Mesenchymal stem cell (in vitro differentiated cells and primary cell): ENCODE measurements around the gene CCDC188.

ENCODE experiments used
- DNase-seq: peaks from one replicate; pipeline ENCODE4 v3.0.0-alpha.2; 2013
- H2AFZ ChIP-seq: one replicate; pipeline ENCODE4 v1.6.1; 2013; ENCODE audit warnings: low read depth, mild to moderate bottlenecking, control low read depth, inconsistent platforms, low read length, moderate library complexity
- H2AK5ac ChIP-seq: 2 replicates; pipeline ENCODE4 v1.6.1; 2013; ENCODE audit warnings: low read length, moderate library complexity, mild to moderate bottlenecking, inconsistent platforms; ENCODE audit not compliant: severe bottlenecking
- H2BK120ac ChIP-seq: one replicate; pipeline ENCODE4 v1.6.1; 2013; ENCODE audit warnings: low read depth, mild to moderate bottlenecking, inconsistent platforms, low read length, moderate library complexity
- H2BK12ac ChIP-seq, 2 experiments: one replicate each; pipeline ENCODE4 v1.6.1; 2013; ENCODE audit warnings: inconsistent platforms in 2 of 2, low read length in 2 of 2, mild to moderate bottlenecking in 2 of 2, moderate library complexity in 2 of 2, control low read depth in 1 of 2
- H2BK15ac ChIP-seq: one replicate; pipeline ENCODE4 v1.6.1; 2013; ENCODE audit warnings: mild to moderate bottlenecking, low read depth, inconsistent platforms; ENCODE audit not compliant: poor library complexity, severe bottlenecking
- H2BK5ac ChIP-seq: 2 replicates; pipeline ENCODE4 v1.6.1; 2013; ENCODE audit warnings: low read depth, mild to moderate bottlenecking, low read length, control low read depth, inconsistent platforms; ENCODE audit not compliant: poor library complexity, severe bottlenecking
- H3K14ac ChIP-seq, 2 experiments: one replicate each; pipeline ENCODE4 v1.6.1; 2013; ENCODE audit warnings: inconsistent platforms in 2 of 2, low read length in 2 of 2, control low read depth in 1 of 2, mild to moderate bottlenecking in 1 of 2, moderate library complexity in 1 of 2
- H3K18ac ChIP-seq, 2 experiments: one replicate each; pipeline ENCODE4 v1.6.1; 2013; ENCODE audit warnings: inconsistent platforms in 2 of 2, low read length in 2 of 2, control low read depth in 1 of 2, low read depth in 1 of 2, mild to moderate bottlenecking in 1 of 2
- H3K23ac ChIP-seq, 2 experiments: one replicate each; pipeline ENCODE4 v1.6.1; 2013; ENCODE audit warnings: inconsistent platforms in 2 of 2, low read length in 2 of 2, mild to moderate bottlenecking in 2 of 2, moderate library complexity in 2 of 2, control low read depth in 1 of 2
- H3K27ac ChIP-seq: 2 replicates; pipeline ENCODE4 v1.5.1; 2013; ENCODE audit warnings: mild to moderate bottlenecking, moderate library complexity, low read length, control low read depth, inconsistent platforms; ENCODE audit not compliant: poor library complexity, severe bottlenecking
- H3K27me3 ChIP-seq, 2 experiments: 2 replicates each; pipeline versions ENCODE4 v1.6.1 to v1.7.0; 2013; ENCODE audit warnings: low read length in 2 of 2, mild to moderate bottlenecking in 2 of 2, moderate library complexity in 2 of 2, control low read depth in 1 of 2, inconsistent platforms in 1 of 2; ENCODE audit not compliant: control insufficient read depth in 1 of 2, insufficient read depth in 1 of 2
- H3K36me3 ChIP-seq, 2 experiments: 2 replicates each; pipeline versions ENCODE4 v1.6.1 to v1.7.0; 2013; ENCODE audit warnings: low read length in 2 of 2, control low read depth in 1 of 2, inconsistent platforms in 1 of 2, low read depth in 1 of 2, mild to moderate bottlenecking in 1 of 2; ENCODE audit not compliant: insufficient read depth in 2 of 2, control insufficient read depth in 1 of 2
- H3K4ac ChIP-seq, 2 experiments: one replicate each; pipeline ENCODE4 v1.6.1; 2013; ENCODE audit warnings: inconsistent platforms in 2 of 2, low read length in 2 of 2, mild to moderate bottlenecking in 2 of 2, moderate library complexity in 2 of 2, control low read depth in 1 of 2, low read depth in 1 of 2
- H3K4me1 ChIP-seq: 2 replicates; pipeline ENCODE4 v1.6.1; 2013; ENCODE audit warnings: low read depth, low read length, control low read depth; ENCODE audit not compliant: control insufficient read depth, insufficient read depth
- H3K4me2 ChIP-seq: 2 replicates; pipeline ENCODE4 v1.6.1; 2013; ENCODE audit warnings: low read length, mild to moderate bottlenecking, inconsistent platforms; ENCODE audit not compliant: poor library complexity, severe bottlenecking
- H3K4me3 ChIP-seq, 2 experiments: 2 replicates each; pipeline versions ENCODE4 v1.5.1 to v1.7.0; 2013; ENCODE audit warnings: low read length in 2 of 2, mild to moderate bottlenecking in 2 of 2, control low read depth in 1 of 2, low read depth in 1 of 2; ENCODE audit not compliant: insufficient read depth in 1 of 2
- H3K79me1 ChIP-seq: replicated peaks from 2 replicates; pipeline ENCODE4 v1.6.1; 2013; ENCODE audit warnings: mild to moderate bottlenecking, control low read depth, low read length, inconsistent platforms; ENCODE audit not compliant: poor library complexity, severe bottlenecking
- H3K9ac ChIP-seq: 2 replicates; pipeline ENCODE4 v1.7.0; 2013; ENCODE audit warnings: mild to moderate bottlenecking, low read length, moderate library complexity
- H3K9me3 ChIP-seq: 2 replicates; pipeline ENCODE4 v1.7.0; 2013; ENCODE audit warnings: mild to moderate bottlenecking, low read length; ENCODE audit not compliant: control insufficient read depth
- H4K8ac ChIP-seq: one replicate; pipeline ENCODE4 v1.6.1; 2013; ENCODE audit warnings: inconsistent platforms, mild to moderate bottlenecking, low read length, moderate library complexity
- H4K91ac ChIP-seq: one replicate; pipeline ENCODE4 v1.6.1; 2013; ENCODE audit warnings: mild to moderate bottlenecking, low read length, inconsistent platforms
- WGBS: methylation state at CpG from one replicate; pipeline ENCODE4 v1.1.7; 2013; ENCODE audit warnings: mixed read lengths; 5-methylcytosine and 5-hydroxymethylcytosine counted together

CCDC188 gene

DNA sequence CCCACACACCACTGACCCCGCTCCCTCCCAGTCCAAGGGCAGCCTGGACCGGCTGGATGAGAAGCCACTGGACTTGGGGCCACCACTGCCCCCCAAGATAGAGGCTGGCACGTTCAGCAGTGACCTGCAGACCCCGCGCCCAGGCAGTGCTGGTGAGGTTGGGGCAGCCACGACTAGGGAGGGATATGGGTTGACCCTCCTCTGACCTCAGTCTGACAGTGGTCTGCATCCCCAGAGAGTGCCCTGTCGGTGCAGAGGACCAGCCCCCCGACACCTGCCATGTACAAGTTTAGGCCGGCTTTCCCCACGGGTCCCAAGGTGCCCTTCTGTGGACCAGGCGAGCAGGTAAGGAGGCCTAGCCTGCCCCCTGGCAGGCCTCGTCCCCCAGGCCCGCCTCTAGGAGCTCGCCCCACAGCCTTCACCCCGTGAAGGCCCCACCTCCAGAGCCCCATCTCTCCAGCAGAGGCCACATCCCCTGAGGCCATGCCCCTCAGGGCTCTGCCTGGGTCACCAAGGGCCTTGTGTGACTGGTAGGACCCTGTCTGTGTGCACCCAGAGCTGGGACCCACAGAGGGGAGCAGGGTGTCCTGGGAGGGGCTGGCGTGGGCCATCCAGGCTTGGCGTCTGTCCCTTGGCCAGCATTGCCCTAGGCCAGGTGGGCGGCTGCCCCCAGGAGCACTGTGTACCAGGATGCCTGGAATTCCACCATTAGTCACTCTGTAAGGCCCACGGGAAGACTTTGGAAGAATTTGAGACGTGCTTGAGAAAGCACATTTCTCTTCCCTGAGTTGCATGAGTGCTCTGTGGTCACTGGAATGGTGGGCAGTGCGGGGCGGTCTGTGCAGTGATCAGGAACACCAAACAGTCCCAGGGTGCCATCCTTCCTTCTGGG, 9.4 kb downstream of the CCDC188 start:
- H2AFZ ChIP-seq = no peak overlapping the region
- H3K79me1 ChIP-seq = peaks cover 44% of the 10 kb centered on the region
- DNase-seq = peak; percentile 49
- peak overlapping the region in 1 of 2 experiments; percentile 44 for H3K14ac ChIP-seq
- no peak overlapping the region for H3K4ac ChIP-seq
- H3K4me1 ChIP-seq = peaks cover 53% of the 10 kb centered on the region
- peak overlapping the region; percentile 39 for H2BK5ac ChIP-seq
- H4K91ac ChIP-seq = no peak overlapping the region
- no peak overlapping the region for H3K4me2 ChIP-seq
- peaks cover 18 to 68% of the 10 kb centered on the region in 2 experiments for H3K36me3 ChIP-seq
- no peak overlapping the region for H4K8ac ChIP-seq
- H3K27ac ChIP-seq = peak overlapping the region; percentile 82
- peak overlapping the region; percentile 37 for H2AK5ac ChIP-seq
- no peaks in the 10 kb centered on the region for H3K27me3 ChIP-seq
- H3K23ac ChIP-seq = no peak overlapping the region
- no peak overlapping the region for H2BK12ac ChIP-seq
- peak overlapping the region; percentile 45 for H3K9ac ChIP-seq
- H2BK120ac ChIP-seq = no peak overlapping the region
- H2BK15ac ChIP-seq = no peak overlapping the region
- H3K4me3 ChIP-seq = no peak overlapping the region
- H3K18ac ChIP-seq = peak overlapping the region in 1 of 2 experiments; percentile 11
- no peaks in the 10 kb centered on the region for H3K9me3 ChIP-seq
- 83% methylated on average over 22 of the region's 22 CpGs for WGBS

GRCh38 chr22:20140521-20140964, 10.3 kb downstream of the CCDC188 start:
- Histone ChIP-seq H2BK5ac (no peak overlapping the region), H2AFZ (no peak overlapping the region), H3K14ac (no peak overlapping the region), H3K9me3 (no peaks in the 10 kb centered on the region), H3K23ac (no peak overlapping the region), H4K91ac (no peak overlapping the region), H2AK5ac (peak overlapping the region; percentile 37), H3K79me1 (peaks cover 45% of the 10 kb centered on the region), H3K4ac (peak overlapping the region in 1 of 2 experiments; percentile 25), H3K4me3 (no peak overlapping the region), H3K27ac (no peak overlapping the region), H3K27me3 (no peaks in the 10 kb centered on the region), H2BK120ac (no peak overlapping the region), H3K4me1 (peaks cover 59% of the 10 kb centered on the region), H4K8ac (no peak overlapping the region), H3K4me2 (no peak overlapping the region), H3K36me3 (peaks cover 16 to 69% of the 10 kb centered on the region in 2 experiments), H2BK15ac (no peak overlapping the region), H3K9ac (no peak overlapping the region), H2BK12ac (no peak overlapping the region), H3K18ac (no peak overlapping the region)
- 96% methylated on average over 16 of the region's 17 CpGs for WGBS
- no peak for DNase-seq

DNA sequence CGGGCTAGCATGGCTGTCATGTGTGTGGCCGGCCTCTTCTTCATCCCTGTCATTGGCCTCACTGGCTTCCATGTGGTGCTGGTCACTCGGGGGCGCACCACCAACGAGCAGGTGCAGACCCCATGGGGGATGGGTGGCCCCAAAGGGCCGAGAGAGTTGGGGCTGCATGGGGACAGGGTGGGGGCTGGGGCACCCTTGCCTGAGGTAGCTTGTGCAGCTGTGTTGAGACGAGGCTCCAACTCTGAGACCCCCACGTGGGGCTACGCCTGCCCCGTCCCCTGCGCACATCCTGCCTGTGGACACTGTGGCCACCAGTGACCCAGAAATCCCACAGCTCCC, 10.8 kb downstream of the CCDC188 start:
- Histone ChIP-seq H3K4me1 (peaks cover 63% of the 10 kb centered on the region), H2BK12ac (no peak overlapping the region), H4K91ac (no peak overlapping the region), H3K27ac (no peak overlapping the region), H3K14ac (no peak overlapping the region), H3K9ac (no peak overlapping the region), H3K4ac (peak overlapping the region in 1 of 2 experiments; percentile 25), H4K8ac (no peak overlapping the region), H2AK5ac (peak overlapping the region; percentile 50), H3K36me3 (peaks cover 14 to 69% of the 10 kb centered on the region in 2 experiments), H2AFZ (no peak overlapping the region), H2BK5ac (no peak overlapping the region), H3K79me1 (peaks cover 45% of the 10 kb centered on the region), H3K18ac (no peak overlapping the region), H3K9me3 (no peaks in the 10 kb centered on the region), H3K4me3 (no peak overlapping the region), H3K4me2 (no peak overlapping the region), H2BK15ac (no peak overlapping the region), H3K23ac (no peak overlapping the region), H3K27me3 (no peaks in the 10 kb centered on the region), H2BK120ac (no peak overlapping the region)
- WGBS = 96% methylated on average over 11 of the region's 11 CpGs
- DNase-seq = no peak

DNA sequence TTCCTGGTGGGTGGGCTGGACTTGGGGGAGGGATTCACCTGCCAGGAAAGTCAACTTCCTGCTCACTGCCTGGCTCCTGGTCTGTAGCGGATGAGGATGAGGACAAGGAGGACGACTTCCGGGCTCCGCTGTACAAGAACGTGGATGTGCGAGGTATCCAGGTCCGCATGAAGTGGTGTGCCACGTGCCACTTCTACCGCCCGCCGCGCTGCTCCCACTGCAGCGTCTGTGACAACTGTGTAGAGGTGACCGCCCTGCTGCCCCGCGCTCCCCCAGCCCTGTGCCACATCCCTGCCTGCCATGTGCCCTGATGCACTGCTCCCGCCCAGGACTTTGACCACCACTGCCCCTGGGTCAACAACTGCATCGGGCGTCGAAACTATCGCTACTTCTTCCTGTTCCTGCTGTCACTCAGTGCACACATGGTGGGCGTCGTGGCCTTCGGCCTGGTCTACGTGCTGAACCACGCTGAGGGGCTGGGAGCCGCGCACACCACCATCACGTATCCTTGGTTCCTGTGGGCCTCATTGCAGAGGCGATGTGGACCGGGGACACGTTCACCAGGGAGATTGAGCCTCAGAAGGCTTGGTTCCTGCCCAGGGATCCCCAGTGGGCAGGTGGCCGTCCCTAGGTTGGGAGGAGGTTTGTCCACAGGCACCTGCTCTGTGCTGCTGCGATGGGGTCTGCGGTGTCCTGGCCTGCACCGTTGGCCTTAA, 11.3 kb downstream of the CCDC188 start:
- DNase-seq = no peak
- no peak overlapping the region for H3K9ac ChIP-seq
- H3K4me3 ChIP-seq = no peak overlapping the region
- H3K36me3 ChIP-seq = peaks cover 14 to 66% of the 10 kb centered on the region in 2 experiments
- H2AK5ac ChIP-seq = peak overlapping the region; percentile 50
- no peak overlapping the region for H3K23ac ChIP-seq
- no peak overlapping the region for H2BK12ac ChIP-seq
- H4K91ac ChIP-seq = no peak overlapping the region
- H3K14ac ChIP-seq = no peak overlapping the region
- no peak overlapping the region for H2BK5ac ChIP-seq
- peaks cover 43% of the 10 kb centered on the region for H3K79me1 ChIP-seq
- H3K27ac ChIP-seq = no peak overlapping the region
- H3K18ac ChIP-seq = no peak overlapping the region
- H4K8ac ChIP-seq = no peak overlapping the region
- no peaks in the 10 kb centered on the region for H3K9me3 ChIP-seq
- H2BK120ac ChIP-seq = no peak overlapping the region
- no peak overlapping the region for H3K4me2 ChIP-seq
- WGBS = 97% methylated on average over 36 of the region's 36 CpGs
- H2BK15ac ChIP-seq = no peak overlapping the region
- no peak overlapping the region for H2AFZ ChIP-seq
- no peak overlapping the region for H3K4ac ChIP-seq
- H3K27me3 ChIP-seq = no peaks in the 10 kb centered on the region
- H3K4me1 ChIP-seq = peaks cover 63% of the 10 kb centered on the region
